GM23338 (cell line): ENCODE results near the gene RRBP1. TPM values are rescaled to one million over a fixed set of nuclear protein-coding genes. Genes with fewer than 3 reads are reported as not detected.

ENCODE experiments used
- CREB1 ChIP-seq: fragments of 250-450 bp; sonication (Bioruptor Pico); IDR thresholded peaks from 2 replicates; pipeline ENCODE4 v1.5.0; 2020; ENCODE audit warnings: low read depth, mild to moderate bottlenecking, moderate library complexity
- JUNB ChIP-seq: IDR thresholded peaks from one replicate; pipeline ENCODE4 v1.6.1; 2016; ENCODE audit warnings: antibody characterized with exemption; ENCODE audit not compliant: unreplicated experiment
- NANOG ChIP-seq: IDR thresholded peaks from 2 replicates; pipeline ENCODE4 v1.6.1; 2016; ENCODE audit warnings: antibody characterized with exemption, borderline replicate concordance
- POLR2AphosphoS5 ChIP-seq: IDR thresholded peaks from 2 replicates; pipeline ENCODE4 v1.6.1; 2016; ENCODE audit warnings: antibody characterized with exemption, low read depth
- REST ChIP-seq: IDR thresholded peaks from one replicate; pipeline ENCODE4 v1.6.1; 2018; ENCODE audit warnings: antibody characterized with exemption; ENCODE audit not compliant: unreplicated experiment
- STAT1 ChIP-seq: IDR thresholded peaks from one replicate; pipeline ENCODE4 v1.6.1; 2016; ENCODE audit warnings: antibody characterized with exemption; ENCODE audit not compliant: unreplicated experiment
- ZNF114 ChIP-seq: fragments of 250-450 bp; sonication (Bioruptor Pico); IDR thresholded peaks from 2 replicates; pipeline ENCODE4 v1.5.0; 2020; ENCODE audit warnings: mild to moderate bottlenecking, moderate library complexity
- ZNF331 ChIP-seq: fragments of 250-450 bp; sonication (Bioruptor Pico); IDR thresholded peaks from 2 replicates; pipeline ENCODE4 v1.5.0; 2020; ENCODE audit warnings: low read depth, mild to moderate bottlenecking, moderate library complexity
- ZNF462 ChIP-seq: fragments of 250-450 bp; sonication (Bioruptor Pico); IDR thresholded peaks from 2 replicates; pipeline ENCODE4 v1.5.0; 2020; ENCODE audit warnings: mild to moderate bottlenecking, moderate library complexity
- polyA plus RNA-seq: library from polyadenylated mRNA; unstranded; fragments of >200 nt; fragmentation: Nextera tagmentation; extraction: Ambion mirVana; gene quantifications from 2 replicates; pipeline ENCODE4 v1.2.1, GENCODE V29; 2016
- total RNA-seq: library from RNA; depleted of rRNA; stranded (reverse); fragments of >200 nt; shearing (Covaris generic); gene quantifications from 2 replicates; pipeline ENCODE4 v1.2.3, GENCODE V29; 2014

RRBP1 gene
- total and polyA plus RNA-seq, 2 experiments from 2014 or later: 105 to 113 TPM

- TF ChIP-seq ZNF462 (CRISPR knock-in tag): no peak
- no peak for TF ChIP-seq REST
- no peak for TF ChIP-seq CREB1 (CRISPR knock-in tag)
- no peak for TF ChIP-seq STAT1
- TF ChIP-seq NANOG: no peak
- no peak for TF ChIP-seq JUNB
- no peak for TF ChIP-seq ZNF114 (CRISPR knock-in tag)
- TF ChIP-seq ZNF331 (CRISPR knock-in tag): no peak
- TF ChIP-seq POLR2AphosphoS5: no peak
Observed at GRCh38 chr20:17676378-17676759, 5.7 kb downstream of the RRBP1 start (continued).
